Measurements from ENCODE around the gene RASGRP4. TPM values are rescaled to one million over a fixed set of nuclear protein-coding genes. Genes with fewer than 3 reads are reported as not detected.

RASGRP4 gene
- total and polyA plus RNA-seq, 7 experiments from 2014 or later: 0.14 to 32.7 (median 0.77) TPM; not detected in 1

DNA sequence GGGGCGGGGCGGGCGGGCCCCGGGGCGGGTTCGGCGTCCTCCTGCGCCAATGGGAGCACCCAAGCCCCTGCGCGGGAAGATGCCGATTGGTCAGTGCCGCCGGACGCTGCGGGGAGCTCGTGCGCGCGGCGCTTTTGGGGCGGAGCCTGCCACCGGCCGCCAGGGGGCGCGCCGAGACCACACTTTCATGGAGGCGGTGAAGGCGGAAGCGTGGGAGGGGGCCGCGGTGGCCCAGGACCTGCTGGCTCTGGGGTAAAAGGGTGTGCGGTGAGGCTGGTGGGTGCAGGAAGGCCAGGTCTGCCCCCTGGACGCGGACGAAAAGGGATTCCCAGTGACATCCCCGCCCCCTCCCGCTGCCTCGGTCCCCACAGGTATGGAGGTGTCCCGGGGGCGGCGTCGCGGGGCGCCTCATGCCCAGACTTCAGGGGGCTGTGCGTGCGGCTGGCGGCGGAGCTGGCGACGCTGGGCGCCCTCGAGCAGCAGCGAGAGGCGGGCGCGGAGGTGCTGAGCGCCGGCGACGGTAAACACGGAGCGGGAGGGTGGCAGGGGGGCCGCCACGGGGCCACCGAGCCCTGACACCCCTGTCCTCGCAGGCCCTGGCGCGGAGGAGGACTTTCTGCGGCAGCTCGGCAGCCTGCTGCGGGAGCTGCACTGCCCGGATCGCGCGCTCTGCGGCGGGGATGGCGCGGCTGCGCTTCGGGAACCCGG, 22.9 kb downstream of the RASGRP4 start, which contains the start of gene FAM98C:
Gene FAM98C, plus strand, starts transcription at position 127 of the 708 bp plus-strand sequence. Its CDS starts 61 bp downstream, at position 188.
- H3K4me3 Mint-ChIP-seq: peak within 1 kb of the TSS; percentile 79 to 98 (median 90)
- peak within 1 kb of the TSS; percentile 79 to 97 (median 95) for H3K27ac Mint-ChIP-seq
- POLR2A ChIA-PET: interaction anchor here (0.7 to 4.0 kb wide), 21 partner anchors 9 to 531 kb away, joined by 3 to 40 read pairs (median 5); partner anchors contain the start of genes ACTN4, CATSPERG, EIF3K and GGN
- DNase-seq (peak; percentile 97 to 99 (median 99)), ATAC-seq (peak; percentile 98)
- Histone ChIP-seq H3K36me3 (ENCODE audit: control insufficient read depth in 2 of 3, insufficient read depth in 3 of 3, low read length in 3 of 3) (peaks cover 0 to 28% (median 0%) of the 10 kb centered on the region in 3 experiments), H3K27me3 (ENCODE audit: control insufficient read depth in 2 of 2, insufficient read depth in 2 of 2, low read length in 2 of 2) (no peaks in the 10 kb centered on the region), H3K27ac (ENCODE audit: low read depth, low read length) (peak within 1 kb of the TSS; percentile 83), H3K9me3 (ENCODE audit: control insufficient read depth in 2 of 3, low read length in 3 of 3) (no peaks in the 10 kb centered on the region), H3K4me3 (ENCODE audit: low read length) (peak within 1 kb of the TSS; percentile 79), H3K4me1 (ENCODE audit: control insufficient read depth in 2 of 2, insufficient read depth in 2 of 2, low read length in 2 of 2) (peaks cover 5 to 8% of the 10 kb centered on the region in 2 donors)
- intact Hi-C loops (cut with micrococcal nuclease): loop anchor here (1.0 to 5.0 kb wide), 22 partner anchors 14 to 1009 kb away; partner anchors contain the start of genes GGN (in 2 of the 2), MRPS12 (in 2 of the 2), SARS2 (in 2 of the 2) and SPRED3 (in 2 of the 2)
- no peaks in the 10 kb centered on the region for H3K9me3 Mint-ChIP-seq
- H3K36me3 Mint-ChIP-seq: peaks cover 0 to 11% (median 3%) of the 10 kb centered on the region in 5 donors
- peaks cover 0 to 10% (median 0%) of the 10 kb centered on the region in 5 donors for H3K27me3 Mint-ChIP-seq
- CTCF ChIA-PET: interaction anchor here (0.6 to 2.3 kb wide), 28 partner anchors 10 to 549 kb away, joined by 3 to 18 read pairs (median 3); partner anchors contain the start of genes CATSPERG, EIF3K, GGN and KCNK6
- H3K4me1 Mint-ChIP-seq: peaks cover 7 to 21% (median 19%) of the 10 kb centered on the region in 7 donors

DNA sequence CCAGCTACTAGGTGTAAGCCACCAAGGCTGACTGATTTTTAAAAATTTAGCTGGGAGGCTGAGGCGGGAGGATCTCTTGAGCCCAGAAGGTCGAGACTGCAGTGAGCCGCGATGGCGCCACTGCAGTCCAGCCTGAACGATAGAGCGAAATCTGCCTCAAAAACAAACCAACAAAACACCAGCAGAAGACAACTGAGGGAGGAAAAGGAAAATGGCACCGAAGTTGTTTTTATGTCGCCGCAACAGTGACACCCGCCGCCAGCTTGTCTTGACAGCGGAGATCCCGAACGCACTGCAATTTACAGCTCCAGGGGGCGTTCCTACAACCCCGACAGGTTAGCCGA, 23.4 kb downstream of the RASGRP4 start:
- CTCF ChIA-PET: interaction anchor here (0.6 to 2.3 kb wide), 27 partner anchors 9 to 550 kb away, joined by 3 to 18 read pairs (median 3); partner anchors contain the start of genes CATSPERG, EIF3K, GGN and KCNK6
- Mint-ChIP-seq H3K4me3 (peak overlapping the region; percentile 79 to 98 (median 90)), H3K4me1 (peaks cover 7 to 21% (median 19%) of the 10 kb centered on the region in 7 donors), H3K9me3 (no peaks in the 10 kb centered on the region), H3K27ac (peak overlapping the region; percentile 79 to 97 (median 95)), H3K27me3 (peaks cover 0 to 10% (median 0%) of the 10 kb centered on the region in 5 donors), H3K36me3 (peaks cover 0 to 10% (median 3%) of the 10 kb centered on the region in 5 donors)
- no peaks in the 10 kb centered on the region for H3K9me3 ChIP-seq (ENCODE audit: control insufficient read depth in 2 of 3, low read length in 3 of 3)
- intact Hi-C loops (cut with micrococcal nuclease): loop anchor here (1.0 to 5.0 kb wide), 13 partner anchors 14 to 1010 kb away; partner anchors contain the start of genes ECH1 (in 1 of the 2), EIF3K (in 1 of the 2), GGN (in 1 of the 2) and PLEKHG2 (in 1 of the 2)
- peak overlapping the region; percentile 77 for H3K27ac ChIP-seq (ENCODE audit: low read depth, low read length)
- ATAC-seq: no peak
- peaks cover 0 to 25% (median 0%) of the 10 kb centered on the region in 3 experiments for H3K36me3 ChIP-seq (ENCODE audit: control insufficient read depth in 2 of 3, insufficient read depth in 3 of 3, low read length in 3 of 3)
- no peaks in the 10 kb centered on the region for H3K27me3 ChIP-seq (ENCODE audit: control insufficient read depth in 2 of 2, insufficient read depth in 2 of 2, low read length in 2 of 2)
- POLR2A ChIA-PET: interaction anchor here (0.7 to 4.0 kb wide), 19 partner anchors 8 to 531 kb away, joined by 3 to 40 read pairs (median 5); partner anchors contain the start of genes ACTN4, CATSPERG, EIF3K and GGN
- peaks cover 5 to 8% of the 10 kb centered on the region in 2 donors for H3K4me1 ChIP-seq (ENCODE audit: control insufficient read depth in 2 of 2, insufficient read depth in 2 of 2, low read length in 2 of 2)
- peak overlapping the region; percentile 40 for H3K4me3 ChIP-seq (ENCODE audit: low read length)
- DNase-seq: no peak

DNA sequence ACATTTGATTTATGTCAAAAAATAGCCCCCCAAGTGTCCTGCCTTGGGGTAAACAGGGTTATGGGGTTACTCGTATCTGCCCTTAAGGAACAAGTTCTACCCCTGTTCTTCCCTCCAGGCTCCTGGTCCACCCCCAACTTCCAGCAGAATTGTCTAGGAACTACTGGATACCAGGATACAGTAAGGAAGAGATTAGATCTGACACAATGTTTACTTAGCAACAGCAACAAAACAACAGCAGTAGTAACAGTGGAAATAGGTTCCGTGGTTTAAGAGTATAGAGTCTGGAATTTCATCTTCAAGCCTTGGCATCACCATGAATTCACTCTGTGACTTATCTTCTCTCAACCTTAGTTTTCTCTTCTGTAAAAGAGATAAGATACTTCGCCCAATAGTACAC, 24.9 kb downstream of the RASGRP4 start:
- intact Hi-C loops (cut with micrococcal nuclease): loop anchor here in 1 of 2 donors (5.0 kb wide), 1 partner anchor 1011 kb away; the partner anchor contains the start of gene PLEKHG2
- DNase-seq: no peak
- ChIA-PET POLR2A (interaction anchor here (0.8 to 4.0 kb wide), 4 partner anchors 14 to 26 kb away, joined by 3 to 40 read pairs (median 16); partner anchors contain the start of genes GGN, PSMD8 and SPRED3), CTCF (no interaction called here)
- no peak for ATAC-seq
- no peak overlapping the region for H3K27ac ChIP-seq (ENCODE audit: low read depth, low read length)
- H3K4me3 ChIP-seq (ENCODE audit: low read length): no peak overlapping the region
- peaks cover 0 to 8% (median 3%) of the 10 kb centered on the region in 5 donors for H3K36me3 Mint-ChIP-seq
- peaks cover 0 to 14% (median 0%) of the 10 kb centered on the region in 3 experiments for H3K36me3 ChIP-seq (ENCODE audit: control insufficient read depth in 2 of 3, insufficient read depth in 3 of 3, low read length in 3 of 3)
- H3K4me1 Mint-ChIP-seq: peaks cover 7 to 32% (median 27%) of the 10 kb centered on the region in 7 donors
- H3K9me3 ChIP-seq (ENCODE audit: control insufficient read depth in 2 of 3, low read length in 3 of 3): no peaks in the 10 kb centered on the region
- no peaks in the 10 kb centered on the region for H3K27me3 ChIP-seq (ENCODE audit: control insufficient read depth in 2 of 2, insufficient read depth in 2 of 2, low read length in 2 of 2)
- H3K9me3 Mint-ChIP-seq: no peaks in the 10 kb centered on the region
- H3K27me3 Mint-ChIP-seq: peaks cover 0 to 15% (median 3%) of the 10 kb centered on the region in 5 donors
- H3K27ac Mint-ChIP-seq: peak overlapping the region in 2 of 9 donors; percentile 63 to 85
- H3K4me1 ChIP-seq (ENCODE audit: control insufficient read depth in 2 of 2, insufficient read depth in 2 of 2, low read length in 2 of 2): peaks cover 8 to 10% of the 10 kb centered on the region in 2 donors
- H3K4me3 Mint-ChIP-seq: no peak overlapping the region

DNA sequence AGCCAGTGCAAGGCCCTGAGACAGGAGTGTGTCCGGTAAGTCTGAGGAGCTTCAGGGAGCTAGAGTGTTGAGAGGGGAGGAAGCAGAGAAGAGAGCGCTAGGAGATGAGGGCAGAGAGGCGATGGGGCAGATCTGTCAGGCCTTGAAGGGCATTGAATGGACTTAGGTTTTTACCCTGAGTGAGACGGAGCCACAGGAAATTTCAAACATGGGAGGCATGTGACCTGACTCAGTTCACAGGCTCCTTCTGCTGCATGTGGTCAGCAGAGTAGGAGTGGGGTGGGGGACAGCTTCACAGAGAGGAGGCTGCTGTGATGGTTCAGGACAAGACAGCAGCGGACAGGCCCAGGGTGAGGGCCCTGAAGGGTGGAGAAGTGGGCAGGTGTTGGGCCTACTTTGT, 25.7 kb downstream of the RASGRP4 start:
- H3K36me3 Mint-ChIP-seq: peaks cover 0 to 6% (median 2%) of the 10 kb centered on the region in 5 donors
- Histone ChIP-seq H3K4me1 (ENCODE audit: control insufficient read depth in 2 of 2, insufficient read depth in 2 of 2, low read length in 2 of 2) (peaks cover 8 to 12% of the 10 kb centered on the region in 2 donors), H3K9me3 (ENCODE audit: control insufficient read depth in 2 of 3, low read length in 3 of 3) (no peaks in the 10 kb centered on the region), H3K27me3 (ENCODE audit: control insufficient read depth in 2 of 2, insufficient read depth in 2 of 2, low read length in 2 of 2) (no peaks in the 10 kb centered on the region), H3K36me3 (ENCODE audit: control insufficient read depth in 2 of 3, insufficient read depth in 3 of 3, low read length in 3 of 3) (peaks cover 0 to 11% (median 0%) of the 10 kb centered on the region in 3 experiments), H3K27ac (ENCODE audit: low read depth, low read length) (no peak overlapping the region), H3K4me3 (ENCODE audit: low read length) (no peak overlapping the region)
- peaks cover 7 to 32% (median 25%) of the 10 kb centered on the region in 7 donors for H3K4me1 Mint-ChIP-seq
- peak overlapping the region in 1 of 10 donors; percentile 65 for H3K4me3 Mint-ChIP-seq
- no peaks in the 10 kb centered on the region for H3K9me3 Mint-ChIP-seq
- POLR2A ChIA-PET: interaction anchor here (0.7 to 1.5 kb wide), 4 partner anchors 13 to 536 kb away, joined by 3 to 4 read pairs (median 3); partner anchors contain the start of gene GGN
- DNase-seq (no peak), ATAC-seq (no peak)
- intact Hi-C loops (cut with micrococcal nuclease): loop anchor here in 1 of 2 donors (5.0 kb wide), 1 partner anchor 1012 kb away; the partner anchor contains the start of gene PLEKHG2
- H3K27me3 Mint-ChIP-seq: peaks cover 0 to 15% (median 3%) of the 10 kb centered on the region in 5 donors
- CTCF ChIA-PET: interaction anchor here (0.6 to 0.7 kb wide), 3 partner anchors 56 to 117 kb away, joined by 3 to 6 read pairs (median 3); no protein-coding TSS in a partner anchor
- peak overlapping the region in 2 of 9 donors; percentile 38 to 43 for H3K27ac Mint-ChIP-seq

DNA sequence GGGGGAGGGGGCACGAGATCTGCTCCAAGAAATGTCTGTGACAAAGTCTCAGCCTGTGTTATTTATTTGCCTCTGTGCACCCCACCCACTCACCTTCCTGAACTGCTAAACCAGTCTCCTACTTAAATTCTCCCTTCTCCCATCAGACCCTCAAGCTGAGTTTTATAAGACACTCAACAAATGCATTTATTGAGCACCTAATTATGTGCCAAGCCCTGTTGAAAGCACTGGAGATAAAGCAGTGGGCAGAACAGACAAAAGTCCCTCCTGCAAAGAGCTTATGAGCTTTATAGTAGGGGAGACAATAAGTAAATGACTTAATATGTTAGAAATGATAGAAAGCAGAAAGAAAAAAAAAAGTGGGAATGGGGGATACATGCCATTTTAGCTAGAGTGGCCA, 26.5 kb downstream of the RASGRP4 start:
- ATAC-seq (no peak), DNase-seq (no peak)
- Histone ChIP-seq H3K4me1 (ENCODE audit: control insufficient read depth in 2 of 2, insufficient read depth in 2 of 2, low read length in 2 of 2) (peaks cover 12 to 20% of the 10 kb centered on the region in 2 donors), H3K27me3 (ENCODE audit: control insufficient read depth in 2 of 2, insufficient read depth in 2 of 2, low read length in 2 of 2) (no peaks in the 10 kb centered on the region), H3K9me3 (ENCODE audit: control insufficient read depth in 2 of 3, low read length in 3 of 3) (no peaks in the 10 kb centered on the region), H3K27ac (ENCODE audit: low read depth, low read length) (no peak overlapping the region), H3K4me3 (ENCODE audit: low read length) (no peak overlapping the region), H3K36me3 (ENCODE audit: control insufficient read depth in 2 of 3, insufficient read depth in 3 of 3, low read length in 3 of 3) (peaks cover 0 to 3% (median 0%) of the 10 kb centered on the region in 3 experiments)
- H3K27ac Mint-ChIP-seq: peak overlapping the region in 1 of 9 donors; percentile 35
- POLR2A ChIA-PET: interaction anchor here (0.7 to 1.5 kb wide), 4 partner anchors 12 to 536 kb away, joined by 3 to 4 read pairs (median 3); partner anchors contain the start of gene GGN
- H3K36me3 Mint-ChIP-seq: peaks cover 0 to 3% (median 0%) of the 10 kb centered on the region in 5 donors
- no peaks in the 10 kb centered on the region for H3K9me3 Mint-ChIP-seq
- H3K4me3 Mint-ChIP-seq: no peak overlapping the region
- H3K27me3 Mint-ChIP-seq: peaks cover 0 to 19% (median 3%) of the 10 kb centered on the region in 5 donors
- intact Hi-C loops (cut with micrococcal nuclease): loop anchor here in 1 of 2 donors (10.0 kb wide), 1 partner anchor 945 kb away; the partner anchor contains the start of gene SAMD4B
- H3K4me1 Mint-ChIP-seq: peaks cover 0 to 34% (median 27%) of the 10 kb centered on the region in 7 donors
- CTCF ChIA-PET: interaction anchor here (0.6 to 0.7 kb wide), 2 partner anchors 116 to 118 kb away, joined by 3 to 6 read pairs; no protein-coding TSS in a partner anchor
